Measurements from ENCODE around the gene SLAIN2.

The SLAIN2 gene

GRCh38 chr4:48322063-48322462 lies 19.3 kb upstream of the SLAIN2 start:
- H3K4me3 ChIP-seq (ENCODE audit: low read length): no peak overlapping the region
- TF ChIP-seq ZNF274 (IDR thresholded peaks at IDR 0.05; ENCODE audit: low read depth, low read length): no peak

- H3K4me3 ChIP-seq (ENCODE audit: low read length): no peak overlapping the region
- no peak for TF ChIP-seq ZNF274 (IDR thresholded peaks at IDR 0.05; ENCODE audit: low read depth, low read length)
Measured at GRCh38 chr4:48324281-48324680, 17.0 kb upstream of the SLAIN2 start.

DNA sequence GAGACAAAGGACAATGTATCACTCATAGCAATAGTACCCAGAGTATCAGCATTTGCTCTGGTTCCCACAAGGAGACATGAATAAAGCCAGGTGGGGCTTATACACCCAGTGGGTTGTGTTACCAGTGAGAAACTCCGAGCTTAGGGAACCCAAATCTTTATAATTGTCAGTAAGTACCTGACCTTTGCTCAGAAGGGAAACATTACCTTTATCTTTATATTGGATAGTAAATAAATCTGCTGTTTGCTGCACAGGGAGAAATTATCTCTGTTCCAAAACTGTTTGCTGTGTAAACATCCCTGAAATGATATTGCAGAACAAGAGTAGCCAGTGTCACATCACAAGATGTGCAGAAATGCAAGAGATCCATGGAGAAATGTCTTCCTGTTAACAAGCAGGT lies 12.1 kb upstream of the SLAIN2 start:
- H3K4me3 ChIP-seq (ENCODE audit: low read length): no peak overlapping the region
- no peak for TF ChIP-seq ZNF274 (IDR thresholded peaks at IDR 0.05; ENCODE audit: low read depth, low read length)

DNA sequence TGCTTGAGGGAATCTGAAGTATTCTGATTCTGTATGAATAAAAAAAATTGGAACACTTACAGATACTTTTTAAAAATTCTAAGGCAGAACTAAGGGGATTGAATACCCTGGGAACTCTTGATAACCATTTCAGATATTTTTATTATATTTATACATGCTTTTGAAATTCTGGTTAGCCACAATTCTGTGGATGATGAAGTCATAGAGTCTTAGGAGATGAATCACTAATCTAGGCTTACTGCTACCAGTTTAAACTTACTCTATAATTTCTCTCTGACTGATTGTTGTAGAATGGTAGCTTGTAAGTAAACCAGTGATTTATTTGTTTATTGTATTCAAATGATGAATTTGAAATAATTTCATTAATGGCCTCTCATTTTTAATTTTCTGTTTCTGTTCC lies 11.4 kb upstream of the SLAIN2 start:
- no peak overlapping the region for H3K4me3 ChIP-seq (ENCODE audit: low read length)
- no peak for TF ChIP-seq ZNF274 (IDR thresholded peaks at IDR 0.05; ENCODE audit: low read depth, low read length)

GRCh38 chr4:48331577-48332330 lies 9.6 kb upstream of the SLAIN2 start:
- no peak for TF ChIP-seq ZNF274 (IDR thresholded peaks at IDR 0.05; ENCODE audit: low read depth, low read length)
- H3K4me3 ChIP-seq (ENCODE audit: low read length): no peak overlapping the region

- no peak for TF ChIP-seq ZNF274 (IDR thresholded peaks at IDR 0.05; ENCODE audit: low read depth, low read length)
- H3K4me3 ChIP-seq (ENCODE audit: low read length): no peak overlapping the region
Measured at GRCh38 chr4:48332661-48333060, 8.7 kb upstream of the SLAIN2 start.

GRCh38 chr4:48333587-48333986 lies 7.7 kb upstream of the SLAIN2 start:
- TF ChIP-seq ZNF274 (IDR thresholded peaks at IDR 0.05; ENCODE audit: low read depth, low read length): no peak
- no peak overlapping the region for H3K4me3 ChIP-seq (ENCODE audit: low read length)

DNA sequence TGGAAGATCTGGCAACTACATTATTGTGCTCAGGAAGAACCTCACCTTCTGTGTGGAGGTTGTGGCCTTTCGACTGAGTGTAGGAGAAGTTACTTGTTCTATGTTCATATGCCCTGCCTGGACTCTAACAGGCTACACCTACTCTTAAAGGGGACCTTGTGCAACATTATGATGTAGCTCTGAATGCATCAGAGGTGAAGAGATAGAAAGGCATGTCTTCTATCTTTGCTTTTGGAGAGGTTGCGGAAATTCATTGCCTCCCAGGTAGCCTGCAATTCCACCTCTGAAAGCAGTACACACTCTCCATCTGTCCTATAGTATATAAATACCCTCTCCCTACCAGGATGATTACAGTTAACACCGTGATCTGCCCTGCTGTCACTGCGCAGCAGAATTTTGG lies 7.1 kb upstream of the SLAIN2 start:
- no peak for TF ChIP-seq ZNF274 (IDR thresholded peaks at IDR 0.05; ENCODE audit: low read depth, low read length)
- no peak overlapping the region for H3K4me3 ChIP-seq (ENCODE audit: low read length)

DNA sequence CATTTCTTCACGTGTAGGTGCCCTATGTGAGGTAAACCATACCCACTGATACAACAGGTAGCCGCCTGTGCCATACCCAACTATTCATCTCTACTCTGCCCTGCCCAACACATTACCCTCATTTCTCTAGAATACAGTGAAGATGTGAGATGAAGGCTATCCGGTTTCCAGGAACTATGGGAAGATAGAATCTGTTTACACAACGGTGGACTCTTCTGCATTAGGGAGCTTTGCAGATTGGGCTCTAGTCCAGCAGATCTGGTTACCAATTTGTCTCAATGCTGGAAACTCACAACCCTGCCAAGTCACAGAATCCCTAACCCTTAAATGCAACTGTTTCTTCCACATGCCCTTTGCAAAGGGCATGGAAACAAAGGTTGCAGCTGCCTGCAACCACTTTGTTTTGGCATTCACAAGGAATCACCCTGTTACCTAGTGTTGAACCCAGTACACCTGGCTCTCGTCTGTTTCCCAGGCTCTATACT lies 6.4 kb upstream of the SLAIN2 start:
- no peak for TF ChIP-seq ZNF274 (IDR thresholded peaks at IDR 0.05; ENCODE audit: low read depth, low read length)

DNA sequence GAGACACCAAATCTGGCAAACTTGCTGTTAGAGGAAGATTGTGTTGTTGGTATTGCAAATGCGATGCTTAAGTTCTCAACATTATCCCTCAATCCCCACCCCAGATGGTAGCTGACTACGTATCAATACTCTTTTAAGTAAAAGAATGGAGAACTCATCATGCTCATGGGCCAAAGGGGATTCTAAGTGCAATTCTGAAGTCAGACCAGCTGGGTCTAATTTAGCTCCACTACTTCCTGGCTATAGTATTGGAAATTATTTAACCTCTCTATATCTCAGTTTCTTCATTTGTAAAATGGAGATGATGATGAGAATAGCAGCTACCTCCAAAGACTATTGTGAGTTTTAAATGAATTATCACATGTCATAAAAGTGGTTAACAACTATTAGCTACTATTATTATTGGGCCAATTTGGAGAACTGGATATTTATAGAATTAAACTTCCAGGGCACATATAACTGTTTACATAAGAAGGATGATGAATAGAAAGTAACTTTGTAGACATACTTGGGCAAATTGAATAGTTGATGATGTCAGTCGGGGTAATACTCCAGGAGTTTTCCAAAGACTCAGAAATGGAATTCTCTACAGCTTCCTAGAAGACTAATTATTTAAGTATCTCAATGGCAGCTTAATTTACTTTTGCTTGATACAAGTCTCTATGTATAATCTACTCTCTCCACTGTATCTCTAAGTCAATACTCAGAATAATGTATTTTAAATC lies 5.0 kb upstream of the SLAIN2 start:
- H3K4me3 ChIP-seq (ENCODE audit: low read length): no peak overlapping the region
- TF ChIP-seq ZNF274 (IDR thresholded peaks at IDR 0.05; ENCODE audit: low read depth, low read length): no peak

More for the DNA sequence above, 6.4 kb upstream of the SLAIN2 start:
- H3K4me3 ChIP-seq (ENCODE audit: low read length): no peak overlapping the region

DNA sequence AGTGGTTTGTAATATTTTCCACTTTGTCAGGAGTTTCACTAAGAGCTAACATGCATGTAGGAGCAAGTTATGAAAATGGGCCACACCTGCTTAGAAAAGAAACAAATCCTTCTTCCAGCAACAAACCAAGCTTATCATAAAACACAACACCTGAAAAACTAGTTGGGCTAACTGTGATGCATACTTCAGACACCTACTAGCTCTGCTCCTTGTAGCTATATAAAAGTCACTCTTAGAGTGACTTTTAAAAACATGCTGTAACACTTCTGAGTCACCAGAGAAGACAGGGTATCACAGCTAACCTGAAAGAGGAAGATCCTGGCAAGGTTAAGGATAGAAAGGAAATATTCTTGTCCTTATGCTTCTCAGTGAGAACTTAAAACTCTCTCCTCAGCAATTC lies 3.6 kb upstream of the SLAIN2 start:
- TF ChIP-seq ZNF274 (IDR thresholded peaks at IDR 0.05; ENCODE audit: low read depth, low read length): no peak
- H3K4me3 ChIP-seq (ENCODE audit: low read length): no peak overlapping the region

GRCh38 chr4:48339642-48340041 lies 1.7 kb upstream of the SLAIN2 start:
- H3K4me3 ChIP-seq (ENCODE audit: low read length): no peak overlapping the region

DNA sequence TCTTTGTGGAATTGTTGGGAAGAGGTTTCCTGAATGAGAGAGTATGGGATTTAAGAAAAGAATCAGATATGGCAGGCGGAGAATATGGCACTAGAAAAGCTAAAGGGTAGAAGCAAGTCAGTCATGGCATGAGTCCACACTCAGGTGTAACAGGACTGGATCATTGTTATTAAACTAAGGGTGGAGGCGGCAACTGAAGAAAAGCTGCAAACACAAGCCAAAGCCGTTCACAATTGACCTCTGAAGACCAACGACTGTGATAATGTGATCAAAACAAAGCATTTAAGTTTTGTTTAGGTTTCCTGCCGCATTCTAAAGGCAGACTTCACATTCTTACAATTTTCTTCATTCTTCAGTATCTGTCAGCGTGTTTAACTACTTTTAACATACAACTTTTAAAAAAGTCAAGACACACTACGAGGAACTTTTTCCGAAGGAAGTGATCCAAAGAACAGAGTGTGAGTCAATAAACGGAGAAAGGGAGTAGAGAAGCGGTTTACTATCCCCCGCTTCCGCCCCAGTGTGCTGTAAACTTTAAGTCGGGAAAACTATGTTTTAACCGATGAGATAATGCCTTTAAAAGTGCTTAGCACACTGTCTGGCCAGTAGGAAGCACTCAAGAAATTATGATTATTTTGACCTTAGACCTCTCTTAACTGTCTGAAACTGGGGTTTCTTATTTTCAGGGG lies 909 bp upstream of the SLAIN2 start:
- no peak for TF ChIP-seq ZNF274 (IDR thresholded peaks at IDR 0.05; ENCODE audit: low read depth, low read length)
- H3K4me3 ChIP-seq (ENCODE audit: low read length): peak overlapping the region; percentile 77

More at GRCh38 chr4:48339642-48340041, 1.7 kb upstream of the SLAIN2 start:
- TF ChIP-seq ZNF274 (IDR thresholded peaks at IDR 0.05; ENCODE audit: low read depth, low read length): no peak

DNA sequence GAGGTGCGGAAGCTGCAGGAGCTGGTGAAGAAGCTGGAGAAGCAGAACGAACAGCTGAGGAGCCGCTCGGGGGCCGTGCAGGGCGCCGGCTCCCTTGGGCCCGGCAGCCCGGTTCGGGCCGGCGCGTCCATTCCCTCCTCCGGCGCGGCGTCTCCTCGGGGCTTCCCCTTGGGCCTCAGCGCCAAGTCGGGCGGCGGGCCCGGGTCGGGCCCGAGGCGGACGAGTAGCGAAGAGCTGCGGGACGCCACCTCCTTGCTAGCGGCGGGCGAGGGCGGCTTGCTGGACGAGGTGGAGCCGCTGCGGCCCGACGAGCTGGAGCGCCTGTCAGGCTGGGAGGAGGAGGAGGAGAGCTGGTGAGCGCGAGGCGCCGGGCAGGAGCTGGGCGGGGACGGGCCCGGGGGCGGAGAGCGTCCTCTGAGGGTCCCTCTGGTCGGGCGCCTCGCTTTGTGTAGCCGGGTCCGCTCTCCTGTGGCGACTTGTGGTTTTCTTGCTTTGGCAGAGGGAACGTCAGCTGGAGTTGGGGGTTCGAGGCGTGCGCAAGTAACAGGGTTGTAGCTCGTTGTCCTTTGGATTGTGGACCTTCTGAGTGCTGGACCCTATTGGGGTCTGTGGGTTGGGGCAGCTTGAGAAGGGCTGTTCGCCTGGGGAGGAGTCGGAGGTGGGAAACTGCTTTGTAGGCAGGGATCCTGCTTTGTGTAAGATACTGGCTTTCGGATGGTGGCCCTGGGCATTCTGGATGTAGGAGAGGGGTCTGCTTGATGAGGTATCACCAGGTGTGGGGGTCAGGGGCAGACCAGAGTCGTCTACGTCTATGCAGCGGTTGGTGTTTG lies 662 bp downstream of the SLAIN2 start:
- TF ChIP-seq ZNF274 (IDR thresholded peaks at IDR 0.05; ENCODE audit: low read depth, low read length): no peak
- H3K4me3 ChIP-seq (ENCODE audit: low read length): peak overlapping the region; percentile 92
